ENCODE measurements around the gene KSR1. TPM values are rescaled to one million over a fixed set of nuclear protein-coding genes. Genes with fewer than 3 reads are reported as not detected.

Gene KSR1
- total and polyA plus RNA-seq, 2 of the 8 experiments (the other 6 are each of a cell fraction or from before 2014, with no cell fraction given) = 14.1 to 34.7 TPM

- TF ChIP-seq CHD7 (IDR thresholded peaks at IDR 0.05; ENCODE audit: insufficient replicate concordance, low read length) = no peak
- no peak for TF ChIP-seq BCL11A (IDR thresholded peaks at IDR 0.05; ENCODE audit: low read depth in 2 of 2, low read length in 2 of 2)
- no peak for TF ChIP-seq GTF2F1 (IDR thresholded peaks at IDR 0.05; ENCODE audit: borderline replicate concordance, low read depth, low read length)
- no peak for TF ChIP-seq RNF2 (IDR thresholded peaks at IDR 0.05; ENCODE audit: borderline replicate concordance, low read depth, low read length, missing control alignments, poor library complexity, severe bottlenecking)
- TF ChIP-seq YY1 (IDR thresholded peaks at IDR 0.05; ENCODE audit: low read depth, low read length) = no peak
- no peak for TF ChIP-seq CBX5 (IDR thresholded peaks at IDR 0.05; ENCODE audit: low read depth, low read length)
- TF ChIP-seq POLR2AphosphoS5 (IDR thresholded peaks at IDR 0.05; ENCODE audit: low read depth, low read length) = no peak
- TF ChIP-seq BRCA1 (IDR thresholded peaks at IDR 0.05; ENCODE audit: low read depth, low read length) = no peak
- no peak for TF ChIP-seq NRF1 (IDR thresholded peaks at IDR 0.05; ENCODE audit: low read depth, low read length)
- no peak for TF ChIP-seq TAF7 (optimal IDR thresholded peaks at IDR 0.05; ENCODE audit: borderline replicate concordance, low read depth, low read length)
Observed at GRCh38 chr17:27473190-27473747, 17.0 kb downstream of the KSR1 start (continued).

All from H1 (cell line).